Cardiac fibroblast (primary cell): ENCODE measurements around the gene OSGEP.
A peak's percentile ranks its signal among the peaks of the same experiment; 100 is the strongest.
"Not testable (repeated sequence)": the region's sequence is repeated elsewhere in the genome, so short reads cannot be mapped to it uniquely, and the experiment has no call there.

ENCODE experiments used
- DNase-seq, 2 donors: peaks; one replicate each; pipeline versions ENCODE4 v3.0.0 to v3.0.0-alpha.2; 2010; ENCODE audit warnings: low read depth in 2 of 2
- H3K4me3 ChIP-seq, 2 donors: replicated peaks in 1 of 2; 1 replicate in 1 of 2; 2 replicates in 1 of 2; pipeline ENCODE4 v1.5.1; 2011; ENCODE audit warnings: low read depth in 2 of 2, low read length in 2 of 2, mild to moderate bottlenecking in 2 of 2, moderate library complexity in 1 of 2
- CTCF ChIP-seq: IDR thresholded peaks from one replicate; pipeline ENCODE4 v1.5.1; 2011; ENCODE audit warnings: low read depth, mild to moderate bottlenecking, low read length, inconsistent platforms

OSGEP gene

GRCh38 chr14:20460458-20461224 is 6.0 kb upstream of the OSGEP start:
- TF ChIP-seq CTCF = no peak
- H3K4me3 ChIP-seq = peak overlapping the region; percentile 86 to 89
- DNase-seq = no peak

DNA sequence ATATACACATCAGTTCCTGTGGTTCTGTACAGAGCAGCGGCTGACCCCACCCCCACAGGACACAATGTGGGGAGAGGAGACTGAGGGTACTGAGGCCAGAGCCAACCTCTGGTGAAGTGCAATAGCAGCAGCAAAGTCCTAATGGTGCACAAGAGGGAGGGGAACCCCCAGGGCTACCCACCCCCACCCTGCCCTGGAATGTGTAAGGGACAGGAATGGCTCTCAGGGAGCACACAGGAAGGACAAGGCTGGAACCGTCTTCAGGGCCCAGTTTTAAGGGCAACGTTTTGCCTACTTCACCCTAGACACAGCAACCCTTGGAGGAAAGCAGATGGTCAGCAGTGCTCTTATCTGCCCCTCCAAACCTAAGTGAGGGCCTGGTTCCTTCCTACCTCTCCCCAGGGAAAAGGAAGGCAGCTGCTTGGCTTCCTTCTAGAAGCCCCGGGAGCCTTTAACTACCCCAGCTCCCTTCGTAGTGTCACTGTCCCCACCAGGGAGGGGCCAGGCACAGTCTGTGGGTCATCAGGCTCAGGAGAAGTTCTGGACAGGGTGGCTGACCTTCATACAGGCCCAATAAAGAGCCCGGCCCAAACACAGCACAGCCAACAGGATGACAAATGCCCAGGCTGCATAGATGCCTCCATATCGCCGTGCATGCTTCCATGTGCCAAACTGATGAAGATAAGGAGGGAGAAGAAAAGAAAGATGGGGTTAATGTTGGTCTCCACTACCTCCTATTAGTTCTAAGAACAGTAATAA is 3.6 kb upstream of the OSGEP start:
- no peak for DNase-seq
- no peak overlapping the region for H3K4me3 ChIP-seq
- no peak for TF ChIP-seq CTCF

DNA sequence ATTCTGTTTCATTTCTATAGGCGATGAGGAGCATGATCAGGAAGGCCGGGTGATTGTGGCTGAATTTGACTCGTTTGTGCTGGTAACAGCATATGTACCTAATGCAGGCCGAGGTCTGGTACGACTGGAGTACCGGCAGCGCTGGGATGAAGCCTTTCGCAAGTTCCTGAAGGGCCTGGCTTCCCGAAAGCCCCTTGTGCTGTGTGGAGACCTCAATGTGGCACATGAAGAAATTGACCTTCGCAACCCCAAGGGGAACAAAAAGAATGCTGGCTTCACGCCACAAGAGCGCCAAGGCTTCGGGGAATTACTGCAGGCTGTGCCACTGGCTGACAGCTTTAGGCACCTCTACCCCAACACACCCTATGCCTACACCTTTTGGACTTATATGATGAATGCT is 2.4 kb upstream of the OSGEP start:
- H3K4me3 ChIP-seq = no peak overlapping the region
- TF ChIP-seq CTCF = no peak
- DNase-seq = no peak

DNA sequence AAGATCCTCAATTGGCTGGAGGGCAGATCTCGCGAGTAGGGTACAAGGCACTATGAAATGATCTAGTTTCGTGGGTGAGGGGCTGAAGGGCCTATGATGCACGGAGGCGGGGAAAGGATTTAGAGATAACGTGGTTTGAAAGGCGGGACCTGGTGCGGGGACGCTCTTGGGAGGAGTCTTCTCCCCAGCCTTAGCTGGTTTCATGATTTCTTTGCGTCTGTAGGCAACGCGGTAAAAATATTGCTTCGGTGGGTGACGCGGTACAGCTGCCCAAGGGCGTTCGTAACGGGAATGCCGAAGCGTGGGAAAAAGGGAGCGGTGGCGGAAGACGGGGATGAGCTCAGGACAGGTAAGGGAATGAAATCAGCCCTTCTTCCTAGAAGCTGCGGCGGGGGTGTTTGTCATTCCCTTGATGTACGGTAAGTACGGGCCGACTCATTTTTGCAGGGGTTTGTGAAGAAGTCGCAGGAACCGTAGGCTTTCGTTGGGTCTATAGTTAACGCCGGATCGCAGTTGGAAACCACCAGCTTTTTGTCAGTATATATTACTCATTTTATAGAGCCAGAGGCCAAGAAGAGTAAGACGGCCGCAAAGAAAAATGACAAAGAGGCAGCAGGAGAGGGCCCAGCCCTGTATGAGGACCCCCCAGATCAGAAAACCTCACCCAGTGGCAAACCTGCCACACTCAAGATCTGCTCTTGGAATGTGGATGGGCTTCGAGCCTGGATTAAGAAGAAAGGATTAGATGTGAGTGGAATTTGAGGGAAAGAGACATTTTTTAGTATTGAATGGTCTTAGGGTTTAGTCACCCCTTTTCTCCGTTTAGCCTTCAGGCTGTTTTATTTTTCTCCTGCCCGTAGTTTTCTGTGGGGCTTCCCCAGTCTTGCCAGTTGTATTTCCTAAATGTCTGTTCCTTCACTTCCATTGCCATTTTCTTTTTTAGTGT is 1.0 kb upstream of the OSGEP start:
- peak overlapping the region; percentile 84 to 94 for H3K4me3 ChIP-seq
- no peak for TF ChIP-seq CTCF
- peak; percentile 90 to 91 for DNase-seq

DNA sequence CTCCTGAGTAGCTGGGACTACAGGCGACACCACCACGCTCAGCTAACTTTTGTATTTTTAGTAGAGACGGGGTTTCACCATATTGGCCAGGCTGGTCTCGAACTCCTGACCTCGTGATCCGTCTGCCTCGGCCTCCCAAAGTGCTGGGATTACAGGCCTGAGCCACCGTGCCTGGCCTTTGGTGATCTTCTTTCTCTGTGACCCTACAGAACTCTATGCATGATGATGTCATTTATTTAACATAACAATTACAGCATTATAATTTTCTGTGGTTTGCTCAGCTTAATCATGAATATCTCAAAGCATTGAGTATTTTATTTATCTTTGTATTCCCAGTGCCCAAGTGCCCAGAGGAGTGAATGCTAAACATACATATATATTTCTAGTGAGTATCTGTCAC is 1.8 kb downstream of the OSGEP start:
- not testable (repeated sequence) for H3K4me3 ChIP-seq, DNase-seq

DNA sequence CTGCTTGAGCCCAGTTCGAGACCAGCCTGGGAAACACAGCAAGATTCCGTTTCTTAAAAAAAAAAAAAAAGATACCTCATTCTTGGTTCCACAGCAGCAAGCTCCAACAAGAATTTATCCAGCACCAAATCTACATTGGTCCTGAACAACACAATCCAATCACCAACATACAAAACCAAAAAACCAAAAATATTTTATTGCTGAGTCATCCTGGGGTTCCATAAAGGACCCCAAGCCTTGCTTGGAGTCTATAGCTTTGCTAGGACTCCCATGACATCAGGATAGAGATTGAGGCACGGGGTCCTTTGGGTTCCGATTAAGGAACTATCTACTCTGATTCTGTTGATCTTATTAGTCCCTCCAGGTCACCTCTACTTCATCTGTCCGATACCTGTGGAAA is 7.7 kb downstream of the OSGEP start:
- TF ChIP-seq CTCF = no peak
- no peak for DNase-seq
- no peak overlapping the region for H3K4me3 ChIP-seq

DNA sequence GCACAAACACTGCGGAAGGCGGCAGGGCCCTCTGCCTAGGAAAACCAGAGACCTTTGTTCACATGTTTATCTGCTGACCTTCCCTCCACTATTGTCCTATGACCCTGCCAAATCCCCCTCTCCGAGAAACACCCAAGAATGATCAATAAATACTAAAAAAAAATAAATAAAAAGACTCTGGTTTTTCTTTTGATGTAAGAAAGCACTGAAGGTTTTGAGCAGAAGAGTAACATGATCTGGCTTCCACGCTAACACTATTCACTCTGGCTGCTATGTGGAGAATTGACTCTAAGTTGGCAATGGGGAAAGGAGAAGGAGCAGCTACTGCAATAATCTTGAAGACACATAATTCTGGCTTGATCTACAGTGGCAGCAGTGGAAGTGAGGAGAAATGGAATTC is 11.0 kb downstream of the OSGEP start:
- DNase-seq, H3K4me3 ChIP-seq: not testable (repeated sequence)
